Measurements from ENCODE around the gene RGS7. TPM values are rescaled to one million over a fixed set of nuclear protein-coding genes. Genes with fewer than 3 reads are reported as not detected.

Gene RGS7
- total RNA-seq, 4 donors from 2014 or later: not detected

DNA sequence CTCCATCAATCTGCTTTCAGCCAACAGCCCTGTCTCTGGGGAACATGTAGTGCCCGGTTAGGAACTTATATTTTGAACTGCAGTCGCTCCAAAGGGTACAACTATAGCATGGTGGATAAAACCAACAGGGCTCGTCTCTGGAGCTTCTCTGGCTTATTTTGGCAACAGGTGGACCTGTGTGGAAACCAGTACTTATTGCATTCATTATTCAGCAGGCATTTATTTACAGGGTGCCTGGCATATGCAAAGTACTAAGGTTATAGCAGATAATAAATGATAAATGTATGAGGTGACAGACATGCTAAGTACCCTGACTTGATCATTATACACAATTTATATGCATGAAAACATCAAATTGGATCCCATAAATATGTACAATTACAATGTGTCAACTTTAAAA lies 93.7 kb downstream of the RGS7 start:
- DNase-seq: no peak
- Histone ChIP-seq H3K36me3 (no peaks in the 10 kb centered on the region), H3K4me1 (no peaks in the 10 kb centered on the region), H3K27me3 (no peaks in the 10 kb centered on the region), H3K9me3 (no peaks in the 10 kb centered on the region), H3K4me3 (no peak overlapping the region), H3K27ac (no peak overlapping the region)
- TF ChIP-seq POLR2A (IDR thresholded peaks at IDR 0.05): no peak
- no peak for TF ChIP-seq CTCF (IDR thresholded peaks at IDR 0.05 in 4 of 5, conservative IDR thresholded peaks at IDR 0.05 in 1 of 5)
- ATAC-seq: no peak
- in situ Hi-C loops (cut with MboI; ENCODE audit: low sequenced_read_pairs in 4 of 4) (no loop called here), intact Hi-C loops (cut with DNase I; ENCODE audit: low total_unique reads) (no loop called here)

- TF ChIP-seq CTCF (IDR thresholded peaks at IDR 0.05 in 4 of 5, conservative IDR thresholded peaks at IDR 0.05 in 1 of 5): no peak
- TF ChIP-seq POLR2A (IDR thresholded peaks at IDR 0.05): no peak
- DNase-seq: no peak
- Histone ChIP-seq H3K4me1 (no peaks in the 10 kb centered on the region), H3K27ac (no peak overlapping the region), H3K36me3 (no peaks in the 10 kb centered on the region), H3K9me3 (no peaks in the 10 kb centered on the region), H3K27me3 (no peaks in the 10 kb centered on the region), H3K4me3 (no peak overlapping the region)
- no peak for ATAC-seq
- intact Hi-C loops (cut with DNase I; ENCODE audit: low total_unique reads) (no loop called here), in situ Hi-C loops (cut with MboI; ENCODE audit: low sequenced_read_pairs in 4 of 4) (no loop called here)
Observed at GRCh38 chr1:241253471-241253870, 103.5 kb downstream of the RGS7 start.

GRCh38 chr1:241250465-241250864 lies 106.5 kb downstream of the RGS7 start:
- H3K27me3 ChIP-seq: no peaks in the 10 kb centered on the region
- TF ChIP-seq CTCF (IDR thresholded peaks at IDR 0.05 in 4 of 5, conservative IDR thresholded peaks at IDR 0.05 in 1 of 5): no peak
- no peak for TF ChIP-seq POLR2A (IDR thresholded peaks at IDR 0.05)
- in situ Hi-C loops (cut with MboI; ENCODE audit: low sequenced_read_pairs in 4 of 4): no loop called here
- intact Hi-C loops (cut with DNase I; ENCODE audit: low total_unique reads): no loop called here
- DNase-seq: no peak
- no peak overlapping the region for H3K27ac ChIP-seq
- ATAC-seq: no peak
- no peak overlapping the region for H3K4me3 ChIP-seq
- no peaks in the 10 kb centered on the region for H3K4me1 ChIP-seq
- no peaks in the 10 kb centered on the region for H3K9me3 ChIP-seq
- H3K36me3 ChIP-seq: no peaks in the 10 kb centered on the region

GRCh38 chr1:241240069-241240468 lies 116.9 kb downstream of the RGS7 start:
- H3K9me3 ChIP-seq: no peaks in the 10 kb centered on the region
- no peak for ATAC-seq
- intact Hi-C loops (cut with DNase I; ENCODE audit: low total_unique reads) (no loop called here), in situ Hi-C loops (cut with MboI; ENCODE audit: low sequenced_read_pairs in 4 of 4) (no loop called here)
- H3K4me3 ChIP-seq: no peak overlapping the region
- no peaks in the 10 kb centered on the region for H3K4me1 ChIP-seq
- H3K36me3 ChIP-seq: no peaks in the 10 kb centered on the region
- no peak for DNase-seq
- no peak overlapping the region for H3K27ac ChIP-seq
- H3K27me3 ChIP-seq: no peaks in the 10 kb centered on the region
- TF ChIP-seq CTCF (IDR thresholded peaks at IDR 0.05 in 4 of 5, conservative IDR thresholded peaks at IDR 0.05 in 1 of 5): no peak
- TF ChIP-seq POLR2A (IDR thresholded peaks at IDR 0.05): no peak

- in situ Hi-C loops (cut with MboI; ENCODE audit: low sequenced_read_pairs in 4 of 4) (no loop called here), intact Hi-C loops (cut with DNase I; ENCODE audit: low total_unique reads) (no loop called here)
- Histone ChIP-seq H3K36me3 (no peaks in the 10 kb centered on the region), H3K4me1 (no peaks in the 10 kb centered on the region), H3K27ac (no peak overlapping the region), H3K27me3 (no peaks in the 10 kb centered on the region), H3K9me3 (no peaks in the 10 kb centered on the region), H3K4me3 (no peak overlapping the region)
- DNase-seq: no peak
- TF ChIP-seq CTCF (IDR thresholded peaks at IDR 0.05 in 4 of 5, conservative IDR thresholded peaks at IDR 0.05 in 1 of 5) (no peak), POLR2A (IDR thresholded peaks at IDR 0.05) (no peak)
- ATAC-seq: no peak
Observed at GRCh38 chr1:241237873-241238272, 119.1 kb downstream of the RGS7 start.
